Suprapubic skin (tissue), 4 donors: ENCODE data around the gene NTM. TPM values are rescaled to one million over a fixed set of nuclear protein-coding genes. Genes with fewer than 3 reads are reported as not detected.

Source experiments
- DNase-seq, 2 donors: peaks; one replicate each; pipeline ENCODE4 v3.0.0-alpha.2; 2019; ENCODE audit warnings: low spot score in 2 of 2
- H3K27ac ChIP-seq: fragments of 200-600 bp; sonication (generic); one replicate; pipeline ENCODE4 v1.5.1; 2019
- H3K27me3 ChIP-seq: fragments of 200-600 bp; sonication (generic); one replicate; pipeline ENCODE4 v1.5.1; 2019
- H3K36me3 ChIP-seq: fragments of 200-600 bp; sonication (generic); one replicate; pipeline ENCODE4 v1.5.1; 2019
- H3K4me1 ChIP-seq: fragments of 200-600 bp; sonication (generic); one replicate; pipeline ENCODE4 v1.5.1; 2019
- H3K4me3 ChIP-seq: fragments of 200-600 bp; sonication (generic); one replicate; pipeline ENCODE4 v1.5.1; 2019; ENCODE audit warnings: mild to moderate bottlenecking
- H3K9me3 ChIP-seq: fragments of 200-600 bp; sonication (generic); one replicate; pipeline ENCODE4 v1.5.1; 2019
- EP300 ChIP-seq: sonication (generic); formaldehyde crosslinking; IDR thresholded peaks from one replicate; pipeline ENCODE4 v1.6.1; 2017; ENCODE audit warnings: antibody characterized with exemption
- POLR2A ChIP-seq, 2 donors: fragments of 450-650 bp; IDR thresholded peaks; one replicate each; pipeline ENCODE4 v1.6.1; 2017; ENCODE audit warnings: antibody characterized with exemption in 2 of 2, mild to moderate bottlenecking in 2 of 2, moderate library complexity in 2 of 2
- POLR2AphosphoS5 ChIP-seq, 3 donors: sonication (generic); formaldehyde crosslinking; IDR thresholded peaks; one replicate each; pipeline ENCODE4 v1.6.1; 2017; ENCODE audit warnings: antibody characterized with exemption in 3 of 3
- WGBS: methylation state at CpG from one replicate; pipeline ENCODE4 v1.1.5; 2018; 5-methylcytosine and 5-hydroxymethylcytosine counted together
- total RNA-seq, 4 donors: library from RNA; depleted of rRNA; stranded (reverse); fragments of >200 nt; gene quantifications; one replicate each; pipeline ENCODE4 v1.1.0, GENCODE V29; 2016
- TF ChIP-seq, protein P1 (sequence below), 2 donors: fragments of 200-600 bp in 1 of 2; fragments of 450-650 bp in 1 of 2; sonication (generic) in 1 of 2; IDR thresholded peaks; one replicate each; pipeline ENCODE4 v1.5.1; 2016 to 2019; ENCODE audit warnings: antibody characterized with exemption in 2 of 2, mild to moderate bottlenecking in 1 of 2, moderate library complexity in 1 of 2

The NTM gene
- total RNA-seq, 4 donors from 2014 or later: 0.19 to 19.1 (median 2.1) TPM

DNA sequence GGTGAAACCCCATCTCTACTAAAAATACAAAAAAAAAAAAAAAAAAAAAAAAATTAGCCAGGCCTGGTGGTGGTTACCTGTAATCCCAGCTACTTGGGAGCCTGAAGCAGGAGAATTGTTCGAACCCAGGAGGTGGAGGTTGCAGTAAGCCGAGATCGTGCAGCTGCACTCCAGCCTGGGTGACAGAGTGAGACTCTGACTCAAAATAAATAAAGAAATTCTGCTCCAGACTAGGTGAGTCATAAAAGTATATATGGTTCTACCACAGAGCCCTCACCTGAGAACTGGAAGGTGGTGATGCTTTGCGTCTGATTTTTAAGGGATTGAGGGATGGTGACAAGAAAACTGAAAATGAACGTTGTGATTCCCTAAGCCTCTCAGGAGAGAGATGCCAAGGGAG is 58.4 kb downstream of the NTM start:
- Histone ChIP-seq H3K4me1 (peaks cover 9% of the 10 kb centered on the region), H3K27me3 (no peaks in the 10 kb centered on the region), H3K27ac (no peak overlapping the region), H3K36me3 (no peaks in the 10 kb centered on the region), H3K4me3 (no peak overlapping the region), H3K9me3 (no peaks in the 10 kb centered on the region)
- 95% methylated on average over 5 of the region's 5 CpGs for WGBS
- no peak for TF ChIP-seq POLR2A (IDR thresholded peaks at IDR 0.05)
- TF ChIP-seq POLR2AphosphoS5 (IDR thresholded peaks at IDR 0.05): no peak
- no peak for TF ChIP-seq EP300
- TF ChIP-seq, protein P1, sequence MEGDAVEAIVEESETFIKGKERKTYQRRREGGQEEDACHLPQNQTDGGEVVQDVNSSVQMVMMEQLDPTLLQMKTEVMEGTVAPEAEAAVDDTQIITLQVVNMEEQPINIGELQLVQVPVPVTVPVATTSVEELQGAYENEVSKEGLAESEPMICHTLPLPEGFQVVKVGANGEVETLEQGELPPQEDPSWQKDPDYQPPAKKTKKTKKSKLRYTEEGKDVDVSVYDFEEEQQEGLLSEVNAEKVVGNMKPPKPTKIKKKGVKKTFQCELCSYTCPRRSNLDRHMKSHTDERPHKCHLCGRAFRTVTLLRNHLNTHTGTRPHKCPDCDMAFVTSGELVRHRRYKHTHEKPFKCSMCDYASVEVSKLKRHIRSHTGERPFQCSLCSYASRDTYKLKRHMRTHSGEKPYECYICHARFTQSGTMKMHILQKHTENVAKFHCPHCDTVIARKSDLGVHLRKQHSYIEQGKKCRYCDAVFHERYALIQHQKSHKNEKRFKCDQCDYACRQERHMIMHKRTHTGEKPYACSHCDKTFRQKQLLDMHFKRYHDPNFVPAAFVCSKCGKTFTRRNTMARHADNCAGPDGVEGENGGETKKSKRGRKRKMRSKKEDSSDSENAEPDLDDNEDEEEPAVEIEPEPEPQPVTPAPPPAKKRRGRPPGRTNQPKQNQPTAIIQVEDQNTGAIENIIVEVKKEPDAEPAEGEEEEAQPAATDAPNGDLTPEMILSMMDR (IDR thresholded peaks at IDR 0.05): no peak
- no peak for DNase-seq

- peaks cover 4% of the 10 kb centered on the region for H3K9me3 ChIP-seq
- TF ChIP-seq POLR2A (IDR thresholded peaks at IDR 0.05): no peak
- no peak for TF ChIP-seq POLR2AphosphoS5 (IDR thresholded peaks at IDR 0.05)
- TF ChIP-seq, protein P1 (IDR thresholded peaks at IDR 0.05): no peak
- TF ChIP-seq EP300: no peak
- H3K36me3 ChIP-seq: no peaks in the 10 kb centered on the region
- H3K27ac ChIP-seq: no peak overlapping the region
- H3K27me3 ChIP-seq: no peaks in the 10 kb centered on the region
- WGBS: 23% methylated on average over 11 of the region's 11 CpGs
- peaks cover 5% of the 10 kb centered on the region for H3K4me1 ChIP-seq
- no peak overlapping the region for H3K4me3 ChIP-seq
- no peak for DNase-seq
Observed at GRCh38 chr11:131430473-131431208, 60.2 kb downstream of the NTM start.

DNA sequence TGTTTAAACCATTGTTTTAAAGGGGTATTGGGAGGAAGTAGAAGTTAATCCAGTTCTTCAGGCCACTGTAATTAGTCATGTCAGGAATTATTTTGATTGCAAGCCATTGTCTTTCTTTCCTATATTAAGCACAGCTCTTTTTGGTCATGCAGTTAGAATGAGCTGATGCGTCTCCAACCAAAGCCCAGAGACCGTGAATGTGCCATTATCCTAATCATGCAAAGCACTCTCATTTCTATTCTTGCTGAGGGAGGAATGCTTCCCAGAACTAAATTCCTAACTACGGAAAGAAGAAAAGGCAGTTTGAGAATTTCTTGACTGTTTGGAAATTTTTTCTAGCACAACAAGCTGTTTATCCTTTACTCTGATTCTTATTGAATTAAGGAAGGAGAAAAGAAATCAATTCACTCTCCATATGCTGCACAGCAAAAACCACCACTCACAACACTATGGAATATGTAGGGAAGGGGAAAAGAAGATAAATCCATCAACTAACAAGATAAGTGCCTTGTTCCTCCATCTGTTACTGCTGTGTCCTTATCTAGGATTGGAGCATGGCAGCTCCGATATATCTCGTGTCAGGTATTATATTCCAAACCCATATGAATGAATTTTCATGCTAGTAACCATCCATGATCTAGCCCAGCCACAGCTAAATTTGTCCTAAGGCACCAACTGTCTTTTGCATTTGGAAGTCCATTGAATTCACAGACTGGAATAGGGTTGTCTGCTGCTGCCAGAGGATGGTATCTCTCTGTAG is 70.8 kb downstream of the NTM start:
- Histone ChIP-seq H3K27ac (no peak overlapping the region), H3K27me3 (no peaks in the 10 kb centered on the region), H3K9me3 (no peaks in the 10 kb centered on the region), H3K4me3 (no peak overlapping the region), H3K36me3 (no peaks in the 10 kb centered on the region), H3K4me1 (no peaks in the 10 kb centered on the region)
- TF ChIP-seq POLR2A (IDR thresholded peaks at IDR 0.05) (no peak), EP300 (no peak), POLR2AphosphoS5 (IDR thresholded peaks at IDR 0.05) (no peak)
- TF ChIP-seq, protein P1 (IDR thresholded peaks at IDR 0.05): no peak
- WGBS: 67% methylated on average over 5 of the region's 5 CpGs
- no peak for DNase-seq

GRCh38 chr11:131446590-131447275 is 76.3 kb downstream of the NTM start:
- Histone ChIP-seq H3K9me3 (no peaks in the 10 kb centered on the region), H3K4me3 (no peak overlapping the region), H3K36me3 (no peaks in the 10 kb centered on the region), H3K4me1 (no peaks in the 10 kb centered on the region), H3K27ac (no peak overlapping the region), H3K27me3 (no peaks in the 10 kb centered on the region)
- TF ChIP-seq, protein P1 (IDR thresholded peaks at IDR 0.05): no peak
- TF ChIP-seq EP300 (no peak), POLR2AphosphoS5 (IDR thresholded peaks at IDR 0.05) (no peak), POLR2A (IDR thresholded peaks at IDR 0.05) (no peak)
- no peak for DNase-seq
- WGBS: 64% methylated on average over 5 of the region's 5 CpGs
